HepG2 (cell line): ENCODE measurements around the gene BLCAP. TPM values are rescaled to one million over a fixed set of nuclear protein-coding genes. Genes with fewer than 3 reads are reported as not detected.

ENCODE experiments used
- ATAC-seq: fragments of 200-7000 bp; cut with Tn5 transposase; 3 replicates; pipeline ENCODE4 v1.9.1; 2020; ENCODE audit warnings: mild to moderate bottlenecking, moderate library complexity
- Bru-seq: library from RNA; stranded (reverse); fragments of 400-500 nt; gene quantifications from one replicate; lab custom pipeline; 2021; lab: Mats Ljungman, UMichigan
- BruChase-seq, 2 experiments: library from RNA; stranded (reverse); fragments of 400-500 nt; gene quantifications; one replicate each; lab custom pipeline; 2021; lab: Mats Ljungman, UMichigan
- BruUV-seq: library from RNA; stranded (reverse); fragments of 400-500 nt; replicated peaks from 2 replicates; lab custom pipeline; 2021; lab: Mats Ljungman, UMichigan
- CTCF ChIA-PET: fragments of 300-600 bp; formaldehyde crosslinking; extraction: SDS; loops from one replicate; lab custom pipeline; 2021; ENCODE audit warnings: low total read pairs, inconsistent platforms, low intra/inter-chr PET ratio; lab: Yijun Ruan, JAX
- POLR2A ChIA-PET: fragments of 350-600 bp; sonication (Branson Sonifier 250); formaldehyde crosslinking; loops from one replicate; lab custom pipeline; 2020; ENCODE audit warnings: antibody characterized with exemption, inconsistent platforms; lab: Yijun Ruan, JAX
- DNase-seq: peaks from one replicate; pipeline ENCODE4 v3.0.0-alpha.2; 2015; ENCODE audit warnings: low spot score
- FAIRE-seq: peaks from 3 replicates; lab custom pipeline; 2011; peaks lifted over from hg19 to GRCh38; lab: Jason Lieb, UNC
- H2AFZ ChIP-seq: one replicate; pipeline ENCODE4 v1.6.1; 2011; ENCODE audit warnings: low read length, inconsistent platforms
- H3K27ac ChIP-seq: fragments of 300-600 bp; 3 replicates; pipeline ENCODE4 v1.8.0; 2011; ENCODE audit warnings: mixed run types, mild to moderate bottlenecking, mixed read lengths, low read length, inconsistent platforms; ENCODE audit not compliant: insufficient read depth; ENCODE audit errors: extremely low read length
- H3K27me3 ChIP-seq, 2 experiments: fragments of 200-600 bp in 1 of 2; 2 replicates in 1 of 2; 3 replicates in 1 of 2; pipeline versions ENCODE4 v1.6.0 to v1.8.0; 2011; ENCODE audit warnings: low read length in 2 of 2, mild to moderate bottlenecking in 2 of 2, moderate library complexity in 2 of 2, inconsistent platforms in 1 of 2; ENCODE audit not compliant: insufficient read depth in 2 of 2, control insufficient read depth in 1 of 2
- H3K36me3 ChIP-seq, 2 experiments: fragments of 200-600 bp in 1 of 2; replicated peaks in 1 of 2; 2 replicates in 1 of 2; 3 replicates in 1 of 2; pipeline versions ENCODE4 v1.5.1 to v1.8.0; 2011; ENCODE audit warnings: low read length in 2 of 2, inconsistent platforms in 1 of 2; ENCODE audit not compliant: insufficient read depth in 2 of 2, control insufficient read depth in 1 of 2
- H3K4me1 ChIP-seq: 2 replicates; pipeline ENCODE4 v1.5.1; 2012; ENCODE audit warnings: low read length, inconsistent platforms; ENCODE audit not compliant: insufficient read depth
- H3K4me2 ChIP-seq: 2 replicates; pipeline ENCODE4 v1.6.0; 2011; ENCODE audit warnings: low read depth, low read length, inconsistent platforms
- H3K4me3 ChIP-seq, 3 experiments: fragments of 200-600 bp in 1 of 3; sonication (generic), shearing (Covaris generic) in 1 of 3; replicated peaks in 1 of 3; 2 replicates each; pipeline ENCODE4 v1.5.1; 2011 to 2016; ENCODE audit warnings: low read length in 3 of 3, inconsistent platforms in 2 of 3, low read depth in 2 of 3, mild to moderate bottlenecking in 2 of 3, control low read depth in 1 of 3, mixed read lengths in 1 of 3; ENCODE audit not compliant: insufficient read depth in 1 of 3
- H3K79me2 ChIP-seq: one replicate; pipeline ENCODE4 v1.6.1; 2011; ENCODE audit warnings: low read length, inconsistent platforms; ENCODE audit not compliant: insufficient read depth
- H3K9ac ChIP-seq: 2 replicates; pipeline ENCODE4 v1.6.0; 2011; ENCODE audit warnings: mild to moderate bottlenecking, low read depth, low read length, inconsistent platforms; ENCODE audit not compliant: insufficient read depth
- H3K9me3 ChIP-seq: 2 replicates; pipeline ENCODE4 v1.5.1; 2012; ENCODE audit warnings: mild to moderate bottlenecking, low read length
- H4K20me1 ChIP-seq: 2 replicates; pipeline ENCODE4 v1.6.0; 2011; ENCODE audit warnings: inconsistent platforms, mild to moderate bottlenecking, low read length, moderate library complexity; ENCODE audit not compliant: insufficient read depth
- CBX2 ChIP-seq, 2 experiments: fragments of 200-600 bp in 1 of 2; sonication (generic); formaldehyde crosslinking in 1 of 2; IDR thresholded peaks; 2 replicates each; pipeline versions ENCODE4 v1.7.0 to v1.8.1; 2018 to 2022; ENCODE audit warnings: low read depth in 2 of 2, low read length in 1 of 2, mild to moderate bottlenecking in 1 of 2, missing genetic modification reagents in 1 of 2
- CHD2 ChIP-seq: IDR thresholded peaks from 2 replicates; pipeline ENCODE4 v1.6.1; 2011; ENCODE audit warnings: low read depth, low read length, improper control_type of control experiment
- HNRNPUL1 ChIP-seq: fragments of 200-400 bp; formaldehyde crosslinking; IDR thresholded peaks from 2 replicates; pipeline ENCODE4 v1.6.1; 2017; ENCODE audit warnings: low read depth, mild to moderate bottlenecking, low read length, moderate library complexity
- KLF13 ChIP-seq: sonication (generic); formaldehyde crosslinking; IDR thresholded peaks from 2 replicates; pipeline ENCODE4 v1.4.0; 2020; ENCODE audit warnings: mild to moderate bottlenecking, missing genetic modification reagents
- WIZ ChIP-seq: sonication (generic); formaldehyde crosslinking; IDR thresholded peaks from 2 replicates; pipeline ENCODE4 v1.5.1; 2020; ENCODE audit warnings: mild to moderate bottlenecking, missing genetic modification reagents
- ZNF143 ChIP-seq: sonication (generic); formaldehyde crosslinking; IDR thresholded peaks from 2 replicates; pipeline ENCODE4 v1.4.0; 2020; ENCODE audit warnings: missing genetic modification reagents
- ZNF563 ChIP-seq: sonication (generic); formaldehyde crosslinking; IDR thresholded peaks from 2 replicates; pipeline ENCODE4 v1.8.0; 2022; ENCODE audit warnings: mild to moderate bottlenecking, moderate library complexity, missing genetic modification reagents
- ZNF674 ChIP-seq: sonication (generic); formaldehyde crosslinking; IDR thresholded peaks from 2 replicates; pipeline ENCODE4 v1.5.0; 2020; ENCODE audit warnings: low read depth, mild to moderate bottlenecking, missing genetic modification reagents
- ZSCAN21 ChIP-seq: sonication (generic); formaldehyde crosslinking; IDR thresholded peaks from 2 replicates; pipeline ENCODE4 v1.8.0; 2022; ENCODE audit warnings: mild to moderate bottlenecking, missing genetic modification reagents, moderate library complexity, borderline replicate concordance
- ZXDC ChIP-seq: sonication (generic); formaldehyde crosslinking; IDR thresholded peaks from 2 replicates; pipeline ENCODE4 v1.5.0; 2020; ENCODE audit warnings: mild to moderate bottlenecking, missing genetic modification reagents
- WGBS: methylation state at CpG from one replicate; pipeline ENCODE4 v1.1.6; 2017; ENCODE audit warnings: low lambda C conversion rate; 5-methylcytosine and 5-hydroxymethylcytosine counted together
- in situ Hi-C: cut with HindIII; loops from 2 replicates; pipeline ENCODE4 v1.10.0; 2017; ENCODE audit warnings: low pct_unique_long_range_greater_than_20kb; ENCODE audit not compliant: extremely low pct_ligation_motif_present
- intact Hi-C: fragments of 100-400 bp; cut with micrococcal nuclease; formaldehyde crosslinking; loops from one replicate; pipeline ENCODE4 v1.10.0; 2022; ENCODE audit not compliant: unreplicated experiment
- long read RNA-seq, 2 experiments: library from RNA in 1 of 2; library from polyadenylated mRNA in 1 of 2; stranded (forward) in 1 of 2; unstranded in 1 of 2; transcript quantifications; one replicate each; pipeline ENCODE4 v2.0.0, GENCODE V29; 2019 to 2022
- polyA minus RNA-seq, 3 experiments: library from RNA; depleted of rRNA, polyadenylated mRNA; stranded (reverse); fragments of >200 nt; gene quantifications; 2 replicates each; pipeline ENCODE4 v1.2.3, GENCODE V29; 2011; ENCODE audit warnings: low replicate concordance in 1 of 3
- polyA plus RNA-seq, 8 experiments: library from polyadenylated mRNA; depleted of rRNA in 3 of 8; stranded (reverse) in 7 of 8; unstranded in 1 of 8; fragments of >200 nt; fragmentation: Illumina TruSeq in 4 of 8; extraction: Trizol in 4 of 8; gene quantifications; 2 replicates each; pipeline versions ENCODE4 v1.2.1 to v1.2.3, GENCODE V29; 2011 to 2016; ENCODE audit warnings: low read depth in 4 of 8, missing spikeins in 1 of 8, mixed read lengths in 1 of 8; ENCODE audit not compliant: insufficient read depth in 1 of 8
- total RNA-seq, 5 experiments: library from RNA; depleted of rRNA; stranded (reverse); fragments of >200 nt; fragmentation: Illumina TruSeq; extraction: Trizol; gene quantifications; 2 replicates each; pipeline ENCODE4 v1.2.3, GENCODE V29; 2016; ENCODE audit warnings: low read depth in 1 of 5
- TF ChIP-seq, protein P1 (sequence below): sonication (generic); formaldehyde crosslinking; IDR thresholded peaks from 2 replicates; pipeline ENCODE4 v1.4.0; 2020; ENCODE audit warnings: missing genetic modification reagents

The BLCAP gene
- total RNA-seq (2016; rRNA removed; fragmentation: Illumina TruSeq; extraction: Trizol) (34.9 and 52.4 TPM in 2 replicates), polyA plus RNA-seq (2011; rRNA removed) (86.8 and 87.3 TPM in 2 replicates), polyA minus RNA-seq (2011; rRNA and poly(A)+ RNA removed; ENCODE audit: low replicate concordance) (129 and 137 TPM in 2 replicates), Bru-seq, nascent RNA (percentile 95 among the genes with signal in this experiment), BruChase-seq, experiment 1, labeled RNA remaining after a 6-hour chase (percentile 98 among the genes with signal in this experiment), BruChase-seq, experiment 2, labeled RNA remaining after a 2-hour chase (percentile 98 among the genes with signal in this experiment)
- 17.2 and 22.5 TPM in 2 replicates for total RNA-seq (2016; cell fraction: cytosol; rRNA removed; fragmentation: Illumina TruSeq; extraction: Trizol; ENCODE audit: low read depth)
- total RNA-seq (2016; cell fraction: insoluble cytoplasmic fraction; rRNA removed; fragmentation: Illumina TruSeq; extraction: Trizol): 38.0 and 49.3 TPM in 2 replicates
- total RNA-seq (2016; cell fraction: membrane; rRNA removed; fragmentation: Illumina TruSeq; extraction: Trizol): 51.0 and 56.2 TPM in 2 replicates
- total RNA-seq (2016; cell fraction: nucleus; rRNA removed; fragmentation: Illumina TruSeq; extraction: Trizol): 51.2 and 62.7 TPM in 2 replicates
- 70.1 and 103 TPM in 2 replicates for polyA plus RNA-seq (2011; cell fraction: cytosol; rRNA removed)
- polyA plus RNA-seq (2011; cell fraction: nucleus; rRNA removed): 88.0 and 105 TPM in 2 replicates
- polyA plus RNA-seq (2012): 48.1 and 53.7 TPM in 2 replicates
- polyA plus RNA-seq (2016; cell fraction: cytosol; fragmentation: Illumina TruSeq; extraction: Trizol; ENCODE audit: low read depth): 20.3 and 24.7 TPM in 2 replicates
- polyA plus RNA-seq (2016; cell fraction: insoluble cytoplasmic fraction; fragmentation: Illumina TruSeq; extraction: Trizol; ENCODE audit: low read depth): 48.7 and 55.1 TPM in 2 replicates
- 52.2 and 55.0 TPM in 2 replicates for polyA plus RNA-seq (2016; cell fraction: membrane; fragmentation: Illumina TruSeq; extraction: Trizol; ENCODE audit: low read depth)
- 97.6 and 101 TPM in 2 replicates for polyA plus RNA-seq (2016; cell fraction: nucleus; fragmentation: Illumina TruSeq; extraction: Trizol; ENCODE audit: insufficient read depth, low read depth)
- 28.5 and 36.9 TPM in 2 replicates for polyA minus RNA-seq (2011; cell fraction: cytosol; rRNA and poly(A)+ RNA removed)
- polyA minus RNA-seq (2011; cell fraction: nucleus; rRNA and poly(A)+ RNA removed): 87.7 and 95.1 TPM in 2 replicates
- long read RNA-seq, experiment 1, transcript BLCAP-215 (2 exons, 2,017 nt): major isoform, 72 of 82 reads
- long read RNA-seq, experiment 1, partial matches to known transcripts: 10 of 82 reads
- long read RNA-seq, experiment 1, other reads (novel, unspliced or antisense): 0 of 82 reads
- long read RNA-seq, experiment 2, transcript BLCAP-215 (2 exons, 2,017 nt): major isoform, 104 of 153 reads
- long read RNA-seq, experiment 2, partial matches to known transcripts: 0 of 153 reads
- long read RNA-seq, experiment 2, other reads (novel, unspliced or antisense): 46 of 153 reads

GRCh38 chr20:37527638-37528445, at the start of gene BLCAP:
Gene BLCAP, minus strand, starts transcription at chr20:37527876. Its CDS starts 8,702 bp downstream, at chr20:37519174.
- peak; percentile 91 for ATAC-seq
- peak within 1 kb of the TSS; percentile 62 for H2AFZ ChIP-seq
- POLR2A ChIA-PET: interaction anchor here (0.6 to 4.7 kb wide), 25 partner anchors 8 to 616 kb away, joined by 3 to 44 read pairs (median 5); partner anchors contain the start of genes MANBAL, MROH8 and RPN2
- TF ChIP-seq CHD2 (no peak), ZNF563 (peak; percentile 50; the same call in 1 of the 2 replicates), ZNF674 (CRISPR knock-in tag) (peak; percentile 97; the same call in 1 of the 2 replicates), ZXDC (CRISPR knock-in tag) (peak; percentile 68; the same call in 1 of the 2 replicates), ZSCAN21 (CRISPR knock-in tag) (no peak), ZNF143 (CRISPR knock-in tag) (no peak), CBX2 (IDR thresholded peaks at IDR 0.05; ENCODE audit: low read depth, low read length) (no peak), CBX2 (CRISPR knock-in tag; IDR thresholded peaks at IDR 0.05; ENCODE audit: low read depth) (peak; percentile 24; the same call in 1 of the 2 replicates), WIZ (CRISPR knock-in tag) (peak; percentile 43), KLF13 (CRISPR knock-in tag) (peak; percentile 80; the same call in 1 of the 2 replicates), HNRNPUL1 (no peak)
- TF ChIP-seq, protein P1, sequence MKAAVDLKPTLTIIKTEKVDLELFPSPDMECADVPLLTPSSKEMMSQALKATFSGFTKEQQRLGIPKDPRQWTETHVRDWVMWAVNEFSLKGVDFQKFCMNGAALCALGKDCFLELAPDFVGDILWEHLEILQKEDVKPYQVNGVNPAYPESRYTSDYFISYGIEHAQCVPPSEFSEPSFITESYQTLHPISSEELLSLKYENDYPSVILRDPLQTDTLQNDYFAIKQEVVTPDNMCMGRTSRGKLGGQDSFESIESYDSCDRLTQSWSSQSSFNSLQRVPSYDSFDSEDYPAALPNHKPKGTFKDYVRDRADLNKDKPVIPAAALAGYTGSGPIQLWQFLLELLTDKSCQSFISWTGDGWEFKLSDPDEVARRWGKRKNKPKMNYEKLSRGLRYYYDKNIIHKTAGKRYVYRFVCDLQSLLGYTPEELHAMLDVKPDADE (CRISPR knock-in tag): no peak

More at GRCh38 chr20:37527638-37528445, at the start of gene BLCAP:
- in situ Hi-C loops (loop anchor here (5.0 kb wide), 3 partner anchors 121 to 331 kb away; no protein-coding TSS in a partner anchor), intact Hi-C loops (loop anchor here (2.0 kb wide), 1 partner anchor 23 kb away; no protein-coding TSS in a partner anchor)
- Histone ChIP-seq H3K79me2 (peaks cover 48% of the 10 kb centered on the region), H4K20me1 (peaks cover 28% of the 10 kb centered on the region), H3K4me2 (peak within 1 kb of the TSS; percentile 91), H3K4me1 (peaks cover 65% of the 10 kb centered on the region), H3K9ac (peak within 1 kb of the TSS; percentile 97), H3K27me3 (no peaks in the 10 kb centered on the region; a peak in 1 of 5 replicates), H3K27ac (peak within 1 kb of the TSS; percentile 96), H3K9me3 (no peaks in the 10 kb centered on the region), H3K4me3 (peak within 1 kb of the TSS; percentile 82 to 100 (median 95)), H3K36me3 (peaks cover 0 to 6% of the 10 kb centered on the region in 2 experiments; a peak in 1 of 5 replicates)
- CTCF ChIA-PET: interaction anchor here (1.1 kb wide), 1 partner anchor 258 kb away, joined by 3 read pairs; no protein-coding TSS in a partner anchor
- no TSS peak for BruUV-seq
- peak; percentile 94 for FAIRE-seq
- peak; percentile 93 for DNase-seq
- 1% methylated on average over 40 of the region's 62 CpGs for WGBS
